GM18511 (cell line): ENCODE results near the gene MRPL33.
A peak's percentile ranks its signal among the peaks of the same experiment; 100 is the strongest.

Experiments
- ATAC-seq: cut with Tn5 transposase; IDR thresholded peaks from one replicate; pipeline ENCODE4 v1.9.1; 2021; ENCODE audit warnings: mild to moderate bottlenecking, moderate library complexity; ENCODE audit not compliant: unreplicated experiment

The MRPL33 gene

GRCh38 chr2:27771548-27772335 is at the start of gene MRPL33:
MRPL33 (plus strand) TSS chr2:27771719; CDS start chr2:27771778, 59 bp downstream.
- ATAC-seq = peak; percentile 98

DNA sequence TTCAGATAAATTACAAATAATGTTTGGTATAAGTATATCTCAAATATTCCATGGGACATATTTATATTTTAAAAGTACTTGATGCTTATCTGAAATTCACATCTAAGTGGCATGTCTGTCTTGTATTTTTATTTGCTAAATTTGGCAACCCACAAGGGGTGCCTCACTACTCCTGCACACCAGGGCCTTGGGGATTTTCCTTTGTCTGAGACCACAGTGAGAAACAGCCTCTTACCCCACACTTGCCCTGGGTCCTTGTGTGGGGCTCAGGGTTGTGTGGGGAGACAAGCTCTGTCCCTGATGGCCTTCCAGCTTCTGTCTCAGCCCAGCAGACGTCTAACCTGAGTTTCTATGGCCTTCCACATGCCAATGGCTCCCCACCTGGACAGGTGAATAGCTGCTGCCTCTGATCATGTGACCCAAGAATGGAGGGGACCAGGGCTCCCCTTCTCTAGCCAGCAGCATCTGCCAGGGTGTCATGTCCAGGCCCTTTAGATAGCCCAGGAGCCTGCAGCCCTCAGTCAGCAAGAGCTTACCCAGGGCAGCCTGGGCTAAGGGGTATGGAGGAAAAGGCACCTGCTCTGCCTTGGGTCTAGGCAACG is 49.5 kb upstream of the MRPL33 start:
- no peak for ATAC-seq

GRCh38 chr2:27723372-27724144 is 48.0 kb upstream of the MRPL33 start:
- ATAC-seq = no peak

GRCh38 chr2:27724191-27724590 is 47.3 kb upstream of the MRPL33 start:
- ATAC-seq = no peak

- ATAC-seq = no peak
These were observed 46.4 kb upstream of the MRPL33 start for GRCh38 chr2:27724905-27725701.

GRCh38 chr2:27727257-27727656 is 44.3 kb upstream of the MRPL33 start:
- ATAC-seq = no peak

- no peak for ATAC-seq
These were observed 43.2 kb upstream of the MRPL33 start for GRCh38 chr2:27728081-27728858.

- ATAC-seq = no peak
These were observed 42.3 kb upstream of the MRPL33 start for GRCh38 chr2:27729198-27729597.

DNA sequence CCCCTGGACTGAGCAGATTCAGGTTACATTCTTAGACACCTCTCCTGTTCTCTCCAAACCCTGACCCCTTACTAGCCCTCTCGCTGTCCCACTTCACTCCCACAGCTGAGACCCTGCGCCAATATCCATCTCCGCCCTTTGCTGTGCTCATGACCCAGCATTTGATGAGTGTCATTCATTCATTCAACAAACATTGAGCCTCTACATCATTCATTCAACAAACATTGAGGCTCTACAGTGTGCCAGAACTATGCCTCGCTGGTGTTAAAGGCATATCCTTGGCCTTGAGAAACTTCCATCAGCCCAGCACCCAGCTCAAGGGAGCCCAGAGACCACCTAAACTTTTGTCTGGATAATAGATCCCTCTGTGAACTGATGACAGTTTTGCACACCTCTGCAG is 41.9 kb upstream of the MRPL33 start:
- no peak for ATAC-seq

DNA sequence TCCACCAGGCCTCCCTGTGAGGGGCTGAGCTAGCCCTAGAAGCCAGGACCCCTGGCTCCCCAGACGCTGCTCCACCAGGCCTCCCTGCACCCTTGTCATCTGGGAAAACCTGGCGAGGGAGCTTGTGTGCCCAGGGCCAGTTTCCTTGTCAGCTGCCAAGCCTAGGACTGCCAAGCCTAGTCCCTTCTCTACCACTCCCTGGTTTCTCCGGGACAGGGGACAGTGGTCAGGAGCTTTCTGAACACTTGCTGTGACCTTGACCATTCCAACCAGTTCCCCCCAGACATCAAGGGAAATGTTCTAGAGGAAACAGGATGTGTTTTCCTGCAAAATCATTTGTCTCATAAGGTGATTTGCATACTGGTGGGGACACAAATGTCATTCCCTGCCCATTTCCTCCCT is 41.3 kb upstream of the MRPL33 start:
- ATAC-seq = no peak

DNA sequence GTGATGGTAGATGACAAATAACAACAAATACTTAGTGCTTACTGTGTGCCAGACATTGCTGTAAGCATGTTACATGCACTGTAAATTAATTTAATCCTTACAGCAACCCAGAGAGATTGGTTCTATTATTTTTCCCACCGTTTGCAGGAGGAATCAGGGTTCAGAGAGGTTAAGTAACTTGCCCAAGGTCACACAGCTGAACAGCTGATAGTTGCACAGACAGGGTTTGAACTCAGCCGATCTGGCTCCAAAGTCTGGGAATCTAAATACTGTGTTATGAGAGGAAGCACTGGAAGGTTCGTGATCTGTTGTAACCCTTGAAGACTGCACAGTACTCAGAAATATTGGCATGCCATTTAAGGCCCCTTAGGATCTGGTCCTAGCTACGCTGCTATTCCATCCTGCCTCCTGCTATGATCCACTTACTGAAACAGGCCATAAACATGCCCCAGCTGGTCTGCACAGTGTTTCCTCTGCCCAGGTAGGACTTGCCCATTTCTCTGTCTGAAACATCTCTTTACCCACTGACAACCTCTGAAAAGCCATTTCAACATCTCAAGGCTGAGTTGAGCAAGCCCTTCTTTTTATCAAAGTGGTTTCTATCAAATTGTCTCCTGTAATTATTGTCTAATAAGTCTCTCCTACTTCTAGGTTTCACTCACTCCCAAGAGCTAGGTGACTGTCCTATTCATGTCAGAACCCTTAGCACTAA is 40.4 kb upstream of the MRPL33 start:
- no peak for ATAC-seq

DNA sequence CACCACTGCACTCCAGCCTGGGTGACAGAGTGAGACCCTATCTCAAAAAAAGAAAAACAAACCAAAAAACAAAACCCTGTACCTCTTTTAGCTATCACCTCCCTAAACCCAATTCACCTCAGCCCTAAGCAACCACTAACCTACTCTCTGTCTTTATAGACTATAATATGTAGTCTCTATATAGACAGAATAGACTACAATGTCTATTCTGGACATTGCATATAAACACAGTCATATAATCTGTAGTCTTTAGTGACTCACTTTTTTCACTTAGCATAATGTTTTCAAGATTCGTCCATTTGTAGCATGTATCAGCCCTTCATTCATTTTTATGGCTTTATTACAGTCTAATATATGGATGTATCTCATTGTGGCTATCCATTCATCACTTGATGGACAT is 37.2 kb upstream of the MRPL33 start:
- ATAC-seq = no peak

GRCh38 chr2:27735263-27735904 is 36.1 kb upstream of the MRPL33 start:
- no peak for ATAC-seq

DNA sequence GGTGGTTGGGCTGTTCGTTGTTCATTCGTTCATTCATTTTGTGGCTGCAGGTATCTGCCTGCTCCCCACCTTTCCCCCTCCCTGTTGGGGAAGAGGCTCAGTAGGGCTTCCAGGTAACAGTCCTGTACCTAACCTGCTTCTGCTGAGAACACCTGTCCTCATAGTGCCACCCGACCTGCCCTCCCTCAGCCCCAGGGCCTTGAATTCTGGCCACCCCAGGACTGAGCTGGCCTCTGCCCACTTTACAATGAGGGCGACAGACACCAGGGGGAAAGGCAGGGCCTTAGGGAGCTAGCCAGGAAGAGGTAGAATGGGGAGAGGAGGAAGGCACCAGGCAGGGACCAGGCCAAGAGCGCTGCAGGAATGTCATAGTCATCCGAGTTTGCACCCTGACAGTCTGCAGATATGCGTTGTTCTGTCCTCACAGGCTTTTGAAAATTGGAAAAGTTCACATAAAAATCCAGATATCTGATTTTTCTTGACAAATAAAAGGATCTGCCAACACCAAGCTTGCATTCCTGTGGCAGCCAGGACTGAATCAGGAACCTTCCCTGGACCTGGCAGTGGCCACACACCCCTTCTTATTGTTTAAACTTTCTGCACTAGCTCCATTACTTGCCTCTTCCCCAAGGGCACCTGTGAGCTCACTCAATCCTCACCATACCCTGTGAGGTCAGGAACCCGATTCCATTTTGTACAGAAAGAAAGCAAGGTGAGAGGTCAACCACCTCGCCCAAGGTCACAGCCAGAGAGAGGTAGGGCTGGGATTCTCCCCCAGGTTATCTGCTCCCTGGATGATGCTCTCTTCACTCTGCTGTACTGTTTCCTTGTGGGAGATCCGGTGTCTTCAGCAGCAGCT is 35.3 kb upstream of the MRPL33 start:
- ATAC-seq = no peak

DNA sequence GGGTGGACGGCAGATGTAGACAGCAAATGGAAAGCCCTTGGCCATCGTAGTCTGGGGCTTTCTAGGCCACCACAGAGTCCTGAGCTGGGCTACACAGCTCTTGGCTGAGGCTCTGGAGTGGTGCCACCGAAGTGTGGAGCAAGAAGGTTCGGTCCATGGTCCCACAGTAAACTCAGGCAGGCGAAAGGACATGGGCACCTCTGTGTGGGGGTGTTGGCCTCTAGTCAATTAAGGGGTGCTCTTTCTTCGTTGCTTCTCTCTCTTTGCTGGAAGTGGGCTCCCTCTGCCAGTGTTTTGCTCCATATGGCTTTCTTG is 34.7 kb upstream of the MRPL33 start:
- ATAC-seq = no peak

DNA sequence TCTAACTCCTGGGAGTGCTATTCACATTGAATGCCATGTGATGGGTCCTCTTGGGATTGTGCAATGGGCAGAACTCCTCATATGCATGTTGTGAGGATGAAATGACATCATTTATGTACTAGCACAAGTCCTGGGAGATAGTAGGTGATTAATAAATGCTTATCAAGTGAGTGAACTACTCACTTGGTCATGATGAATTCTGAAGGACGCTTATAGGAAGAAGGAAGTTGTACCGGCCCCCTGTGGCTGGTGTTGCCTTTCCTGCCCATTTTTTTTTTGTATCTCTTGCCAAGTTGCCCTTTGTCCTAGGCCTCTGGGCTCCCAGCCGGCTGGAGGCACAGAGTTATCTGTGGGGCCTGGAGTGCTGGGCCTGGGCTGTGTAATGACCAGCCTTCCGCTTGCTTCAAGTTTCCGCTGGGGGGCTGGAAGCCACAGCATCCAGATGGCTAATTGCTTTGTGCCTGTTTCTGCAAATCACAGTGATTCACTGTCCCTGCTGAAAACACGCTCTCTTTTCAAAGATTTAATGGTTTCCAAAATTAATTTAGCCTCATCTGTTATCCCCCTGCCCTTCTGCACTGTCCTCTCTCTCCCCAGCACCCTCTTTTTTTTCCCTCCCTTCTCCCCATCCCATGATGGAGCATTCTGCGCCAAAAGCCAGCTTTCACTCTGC is 33.7 kb upstream of the MRPL33 start:
- ATAC-seq = no peak

GRCh38 chr2:27738349-27739057 is 33.0 kb upstream of the MRPL33 start:
- no peak for ATAC-seq
